Testis (tissue), 3 donors: ENCODE results near the gene NTM. TPM values are rescaled to one million over a fixed set of nuclear protein-coding genes. Genes with fewer than 3 reads are reported as not detected.

Source experiments
- DNase-seq: peaks from one replicate; pipeline ENCODE4 v3.0.0-alpha.2; 2019
- H3K27ac ChIP-seq, 2 donors: fragments of 200-600 bp; sonication (generic); one replicate each; pipeline ENCODE4 v1.5.1; 2019
- H3K27me3 ChIP-seq: fragments of 200-600 bp; sonication (generic); one replicate; pipeline ENCODE4 v1.5.1; 2019
- H3K36me3 ChIP-seq: fragments of 200-600 bp; sonication (generic); one replicate; pipeline ENCODE4 v1.5.1; 2017; ENCODE audit warnings: low read depth; ENCODE audit errors: missing control alignments
- H3K4me1 ChIP-seq: fragments of 200-600 bp; sonication (generic); one replicate; pipeline ENCODE4 v1.5.1; 2019
- H3K4me3 ChIP-seq, 2 donors: fragments of 200-600 bp; sonication (generic); one replicate each; pipeline ENCODE4 v1.5.1; 2017 to 2019
- H3K9me3 ChIP-seq: fragments of 200-600 bp; sonication (generic); one replicate; pipeline ENCODE4 v1.5.1; 2017
- POLR2A ChIP-seq: fragments of 450-650 bp; IDR thresholded peaks from one replicate; pipeline ENCODE4 v1.6.1; 2017; ENCODE audit warnings: antibody characterized with exemption, mild to moderate bottlenecking, moderate library complexity
- WGBS, 2 donors: methylation state at CpG; one replicate each; pipeline ENCODE4 v1.1.5; 2018; 5-methylcytosine and 5-hydroxymethylcytosine counted together
- intact Hi-C: fragments of 100-400 bp; cut with DNase I; formaldehyde crosslinking; loops from one replicate; pipeline ENCODE4 v1.15.1; 2023; ENCODE audit warnings: low total_unique reads
- polyA plus RNA-seq: library from polyadenylated mRNA; stranded (reverse); fragments of 350-450 nt; fragmentation: Illumina TruSeq; extraction: RNeasy Lipid Tissue Mini Kit (QIAGEN cat#74804); gene quantifications from one replicate; pipeline ENCODE4 v1.2.3, GENCODE V29; 2014; ENCODE audit warnings: low read depth, low replicate concordance; ENCODE audit not compliant: insufficient read depth
- total RNA-seq, 2 donors: library from RNA; depleted of rRNA; stranded (reverse); fragments of >200 nt; gene quantifications; one replicate each; pipeline ENCODE4 v1.2.3, GENCODE V29; 2016
- TF ChIP-seq, protein P1 (sequence below), 3 experiments: fragments of 450-650 bp in 2 of 3; fragments of 200-600 bp in 1 of 3; sonication (generic) in 1 of 3; IDR thresholded peaks; one replicate each; pipeline ENCODE4 v1.5.1; 2016 to 2019; ENCODE audit warnings: antibody characterized with exemption in 3 of 3, mild to moderate bottlenecking in 2 of 3, moderate library complexity in 1 of 3

The NTM gene
- total and polyA plus RNA-seq, 3 donors from 2014 or later, result 1.7 to 4.5 (median 1.8) TPM

DNA sequence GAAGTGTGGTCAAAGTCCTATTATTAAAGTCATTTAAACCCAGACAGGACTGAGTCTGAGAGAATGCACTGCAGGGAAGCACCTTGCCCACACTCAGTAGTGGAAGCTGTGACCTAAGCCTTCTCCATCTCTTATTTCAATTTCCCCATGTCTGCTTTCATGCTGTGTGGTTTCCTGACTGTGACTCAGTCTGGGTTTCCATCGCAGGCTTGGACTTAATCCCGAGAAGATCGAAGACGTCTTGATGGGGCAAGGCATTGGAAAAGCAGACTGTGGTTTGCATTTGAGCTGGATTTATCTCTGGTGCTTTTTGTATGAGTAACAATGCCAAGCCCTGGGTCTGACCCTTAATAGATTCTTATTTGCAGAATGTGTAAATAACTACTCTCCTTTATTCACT lies 238.9 kb downstream of the NTM start:
- 82 to 84% methylated on average over 4 of the region's 4 CpGs for WGBS, 2 donors
- DNase-seq, result no peak

DNA sequence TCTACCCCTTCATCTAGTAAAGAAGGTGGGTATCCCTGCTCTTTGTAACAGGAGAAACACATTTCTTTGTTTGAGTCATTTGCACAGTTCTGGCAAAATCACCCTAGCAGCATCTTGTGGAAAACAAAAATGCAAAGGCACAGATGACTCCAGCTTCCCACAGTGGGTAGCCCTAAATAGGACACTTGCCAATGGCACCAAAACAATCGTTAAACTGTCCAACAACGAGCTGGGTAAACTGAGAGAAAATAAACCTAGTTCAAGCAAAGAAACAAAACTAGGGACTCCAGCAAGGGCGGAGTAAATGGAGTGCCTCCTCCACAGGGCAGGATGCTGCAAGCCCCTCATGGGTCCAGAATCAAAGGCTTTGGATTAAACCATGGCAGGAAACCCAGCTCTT lies 239.5 kb downstream of the NTM start:
- H3K4me1 ChIP-seq, result no peaks in the 10 kb centered on the region
- no peak overlapping the region for H3K4me3 ChIP-seq
- no peaks in the 10 kb centered on the region for H3K9me3 ChIP-seq
- H3K27ac ChIP-seq, result no peak overlapping the region
- no peak for TF ChIP-seq POLR2A
- TF ChIP-seq, protein P1, sequence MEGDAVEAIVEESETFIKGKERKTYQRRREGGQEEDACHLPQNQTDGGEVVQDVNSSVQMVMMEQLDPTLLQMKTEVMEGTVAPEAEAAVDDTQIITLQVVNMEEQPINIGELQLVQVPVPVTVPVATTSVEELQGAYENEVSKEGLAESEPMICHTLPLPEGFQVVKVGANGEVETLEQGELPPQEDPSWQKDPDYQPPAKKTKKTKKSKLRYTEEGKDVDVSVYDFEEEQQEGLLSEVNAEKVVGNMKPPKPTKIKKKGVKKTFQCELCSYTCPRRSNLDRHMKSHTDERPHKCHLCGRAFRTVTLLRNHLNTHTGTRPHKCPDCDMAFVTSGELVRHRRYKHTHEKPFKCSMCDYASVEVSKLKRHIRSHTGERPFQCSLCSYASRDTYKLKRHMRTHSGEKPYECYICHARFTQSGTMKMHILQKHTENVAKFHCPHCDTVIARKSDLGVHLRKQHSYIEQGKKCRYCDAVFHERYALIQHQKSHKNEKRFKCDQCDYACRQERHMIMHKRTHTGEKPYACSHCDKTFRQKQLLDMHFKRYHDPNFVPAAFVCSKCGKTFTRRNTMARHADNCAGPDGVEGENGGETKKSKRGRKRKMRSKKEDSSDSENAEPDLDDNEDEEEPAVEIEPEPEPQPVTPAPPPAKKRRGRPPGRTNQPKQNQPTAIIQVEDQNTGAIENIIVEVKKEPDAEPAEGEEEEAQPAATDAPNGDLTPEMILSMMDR (IDR thresholded peaks at IDR 0.05), result no peak
- no peaks in the 10 kb centered on the region for H3K36me3 ChIP-seq
- DNase-seq, result no peak
- 84 to 91% methylated on average over 3 of the region's 3 CpGs for WGBS, 2 donors
- H3K27me3 ChIP-seq, result no peaks in the 10 kb centered on the region
- intact Hi-C loops, result no loop called here

More for the DNA sequence above, 238.9 kb downstream of the NTM start:
- H3K4me3 ChIP-seq, result no peak overlapping the region
- no peak overlapping the region for H3K27ac ChIP-seq
- no peaks in the 10 kb centered on the region for H3K36me3 ChIP-seq
- no peaks in the 10 kb centered on the region for H3K27me3 ChIP-seq
- intact Hi-C loops, result no loop called here
- TF ChIP-seq POLR2A, result no peak
- TF ChIP-seq, protein P1 (IDR thresholded peaks at IDR 0.05), result no peak
- no peaks in the 10 kb centered on the region for H3K9me3 ChIP-seq
- H3K4me1 ChIP-seq, result no peaks in the 10 kb centered on the region

DNA sequence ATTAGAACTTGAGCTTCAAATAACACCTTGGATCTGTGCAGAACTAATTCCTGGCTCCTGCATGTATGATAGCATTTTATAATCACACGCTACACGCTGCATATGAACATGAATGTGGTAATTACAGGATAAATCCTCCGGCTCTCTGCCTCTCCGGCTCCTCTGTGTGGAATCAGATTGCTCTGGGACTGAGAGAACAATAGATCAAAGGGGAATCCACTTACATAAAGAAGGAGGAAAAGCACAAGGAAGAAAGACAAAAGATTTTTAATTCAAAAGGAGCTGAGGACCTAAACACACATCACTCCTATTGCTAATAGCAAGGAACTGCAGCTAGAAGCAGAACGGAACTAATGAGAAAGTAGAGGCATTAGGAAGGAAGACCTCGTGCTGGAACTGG lies 240.9 kb downstream of the NTM start:
- 80 to 83% methylated on average over 6 of the region's 6 CpGs for WGBS, 2 donors

DNA sequence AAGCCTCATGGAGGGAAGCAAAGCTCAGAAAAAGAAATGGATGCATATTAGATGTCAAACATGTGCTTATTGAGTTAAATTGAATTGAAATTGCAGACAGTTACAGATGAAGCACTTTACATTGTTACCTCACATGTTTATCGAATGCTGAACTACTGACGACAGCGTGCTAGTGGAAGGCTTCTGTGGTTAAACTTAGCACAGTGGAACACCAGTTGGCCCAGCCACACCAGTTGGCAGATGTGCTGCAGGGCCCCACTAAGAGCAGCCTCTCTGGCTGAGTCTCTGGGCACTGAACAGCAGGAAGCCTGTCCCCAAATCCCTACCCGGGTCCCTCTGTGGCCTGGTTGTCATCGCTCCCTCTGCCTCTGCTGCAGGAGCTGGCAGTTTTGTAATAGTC lies 242.1 kb downstream of the NTM start:
- intact Hi-C loops, result no loop called here
- WGBS, 2 donors, result 90 to 91% methylated on average over 5 of the region's 5 CpGs

More for the DNA sequence above, 240.9 kb downstream of the NTM start:
- Histone ChIP-seq H3K36me3 (no peaks in the 10 kb centered on the region), H3K4me3 (no peak overlapping the region), H3K9me3 (no peaks in the 10 kb centered on the region), H3K27me3 (no peaks in the 10 kb centered on the region), H3K27ac (no peak overlapping the region), H3K4me1 (no peaks in the 10 kb centered on the region)
- intact Hi-C loops, result no loop called here
- DNase-seq, result no peak
- TF ChIP-seq, protein P1 (IDR thresholded peaks at IDR 0.05), result no peak
- no peak for TF ChIP-seq POLR2A

DNA sequence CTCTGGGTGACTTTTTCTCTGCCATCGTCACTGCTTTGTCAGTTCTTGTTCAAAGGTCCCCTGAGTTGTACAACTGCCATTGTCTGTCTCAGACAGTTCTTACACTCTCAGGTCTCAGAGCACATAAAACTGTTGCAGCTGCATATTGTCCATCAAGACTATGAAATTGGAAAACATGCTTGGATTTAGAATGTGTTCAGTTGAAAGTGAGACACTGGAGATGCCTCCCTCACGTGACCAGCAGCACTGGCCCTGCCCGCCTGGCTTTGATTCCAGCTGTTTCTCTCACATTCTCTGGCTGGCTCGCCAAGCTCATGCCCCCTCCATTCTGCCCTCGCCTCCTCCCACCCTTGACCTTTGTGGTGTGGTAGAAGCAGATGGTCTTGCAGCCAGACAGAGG lies 244.2 kb downstream of the NTM start:
- Histone ChIP-seq H3K4me3 (no peak overlapping the region), H3K4me1 (peaks cover 12% of the 10 kb centered on the region), H3K27me3 (no peaks in the 10 kb centered on the region), H3K27ac (no peak overlapping the region), H3K36me3 (no peaks in the 10 kb centered on the region), H3K9me3 (no peaks in the 10 kb centered on the region)
- WGBS, 2 donors, result 70 to 88% methylated on average over 5 of the region's 5 CpGs
- TF ChIP-seq, protein P1 (IDR thresholded peaks at IDR 0.05), result no peak
- no peak for TF ChIP-seq POLR2A
- no peak for DNase-seq
- intact Hi-C loops, result no loop called here

More for the DNA sequence above, 242.1 kb downstream of the NTM start:
- no peak for DNase-seq
- Histone ChIP-seq H3K4me3 (no peak overlapping the region), H3K4me1 (peaks cover 6% of the 10 kb centered on the region), H3K27ac (no peak overlapping the region), H3K9me3 (no peaks in the 10 kb centered on the region), H3K27me3 (no peaks in the 10 kb centered on the region), H3K36me3 (no peaks in the 10 kb centered on the region)
- TF ChIP-seq, protein P1 (IDR thresholded peaks at IDR 0.05), result no peak
- no peak for TF ChIP-seq POLR2A
